Ammon's horn (tissue), 1 donor: Measurements from ENCODE around the gene PRSS50.

Source experiments
- DNase-seq: peaks from one replicate; pipeline ENCODE4 v3.0.0-alpha.2; 2016; ENCODE audit warnings: low spot score

The PRSS50 gene

DNA sequence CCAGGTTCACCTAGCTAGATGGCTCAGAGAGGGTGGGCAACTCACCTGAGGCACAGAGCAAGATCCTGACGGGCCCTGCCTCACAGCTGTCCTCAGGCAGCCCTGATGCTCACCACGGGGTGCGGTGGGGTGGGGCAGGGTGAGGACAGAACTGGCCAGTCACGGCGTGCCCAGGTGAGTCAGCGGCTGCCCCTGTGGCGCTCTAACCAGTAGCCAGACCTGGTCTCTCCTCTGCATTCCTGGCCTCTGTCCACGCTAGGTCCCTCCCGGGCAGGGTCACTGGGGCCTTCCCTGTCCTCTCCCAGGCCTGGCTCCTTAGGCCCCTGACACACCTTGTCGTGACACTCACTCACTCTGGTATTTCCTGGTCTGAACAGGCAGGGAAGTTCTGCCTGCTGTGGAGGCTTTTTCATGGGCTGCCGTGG is 25.1 kb downstream of the PRSS50 start:
- DNase-seq, result no peak

DNA sequence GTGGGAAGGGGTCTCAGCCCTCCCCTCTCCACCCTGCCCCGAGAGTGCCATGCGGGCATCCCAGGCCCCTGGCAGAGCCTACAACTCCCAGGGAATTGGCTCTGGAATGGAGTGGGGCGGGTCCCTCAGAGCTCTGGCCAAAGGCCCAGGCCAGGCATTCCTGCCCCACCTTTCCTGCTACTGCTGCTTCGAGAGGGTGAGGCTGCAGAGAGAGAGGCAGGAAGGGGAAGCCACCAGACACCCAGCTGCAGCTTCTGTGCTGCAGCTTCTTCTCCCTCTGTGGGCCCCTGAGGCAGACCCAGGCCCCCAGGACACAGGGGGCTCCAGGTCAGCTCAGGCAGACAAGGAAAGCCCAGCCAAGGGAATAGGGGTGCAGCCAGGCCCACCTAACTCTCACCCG is 26.9 kb downstream of the PRSS50 start:
- DNase-seq, result no peak

DNA sequence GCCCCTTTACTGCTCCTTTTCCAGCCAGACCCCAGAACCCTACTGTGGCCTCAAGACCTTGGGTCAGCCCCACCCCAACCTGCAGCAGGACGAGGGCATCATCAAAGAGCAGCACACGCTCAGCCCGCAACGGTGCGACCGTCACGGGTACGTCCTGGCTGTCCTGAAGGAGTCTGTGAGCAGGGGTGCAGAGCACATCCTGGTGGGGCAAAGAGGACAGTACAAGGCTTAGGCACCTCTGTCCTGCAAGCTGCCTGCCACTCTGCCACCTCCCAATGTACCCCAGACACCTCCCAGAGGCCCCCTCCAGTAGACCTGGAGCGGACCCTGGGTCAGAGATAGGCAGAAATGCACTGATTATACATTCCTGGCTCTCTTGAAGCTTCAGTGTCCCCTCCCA is 32.2 kb downstream of the PRSS50 start:
- DNase-seq, result no peak

DNA sequence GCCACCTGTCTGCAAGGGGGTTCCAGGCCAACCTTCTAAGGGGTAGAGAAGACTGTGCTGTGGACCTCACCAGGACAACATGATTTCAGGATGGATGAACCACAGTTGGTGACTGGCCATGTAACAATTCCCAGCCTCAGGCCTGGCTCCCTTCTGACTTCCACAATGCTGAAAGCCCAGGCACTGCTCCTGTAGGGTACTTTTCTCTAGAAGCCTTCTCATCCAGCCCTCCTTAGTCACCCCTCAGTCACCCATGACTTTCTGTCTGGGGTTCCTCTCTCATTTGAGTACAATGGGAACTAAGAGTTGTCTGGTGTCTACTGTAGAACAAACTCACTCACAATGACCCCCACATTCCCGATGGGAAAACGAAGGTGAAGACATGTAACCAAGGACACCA is 32.8 kb downstream of the PRSS50 start:
- DNase-seq, result no peak

DNA sequence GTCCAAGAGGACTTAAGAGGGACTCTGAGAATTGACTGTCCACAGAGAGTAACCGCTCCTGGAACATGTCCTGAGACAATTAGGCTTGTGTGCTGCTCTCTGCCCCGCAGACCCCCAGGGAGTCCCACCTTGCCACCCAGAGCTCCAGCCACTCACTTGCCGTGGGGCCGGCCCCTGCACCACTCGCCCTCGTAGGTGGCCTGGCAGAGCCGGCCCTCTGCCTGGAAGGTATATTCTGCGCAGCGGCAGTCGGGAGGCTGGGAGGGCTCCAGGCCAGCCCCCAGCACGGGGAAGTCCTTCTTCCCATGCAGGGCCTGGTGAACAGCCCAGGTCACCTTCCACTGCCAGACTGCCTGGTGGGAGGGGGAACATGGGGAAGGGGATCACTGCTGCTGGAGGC is 34.7 kb downstream of the PRSS50 start:
- no peak for DNase-seq

DNA sequence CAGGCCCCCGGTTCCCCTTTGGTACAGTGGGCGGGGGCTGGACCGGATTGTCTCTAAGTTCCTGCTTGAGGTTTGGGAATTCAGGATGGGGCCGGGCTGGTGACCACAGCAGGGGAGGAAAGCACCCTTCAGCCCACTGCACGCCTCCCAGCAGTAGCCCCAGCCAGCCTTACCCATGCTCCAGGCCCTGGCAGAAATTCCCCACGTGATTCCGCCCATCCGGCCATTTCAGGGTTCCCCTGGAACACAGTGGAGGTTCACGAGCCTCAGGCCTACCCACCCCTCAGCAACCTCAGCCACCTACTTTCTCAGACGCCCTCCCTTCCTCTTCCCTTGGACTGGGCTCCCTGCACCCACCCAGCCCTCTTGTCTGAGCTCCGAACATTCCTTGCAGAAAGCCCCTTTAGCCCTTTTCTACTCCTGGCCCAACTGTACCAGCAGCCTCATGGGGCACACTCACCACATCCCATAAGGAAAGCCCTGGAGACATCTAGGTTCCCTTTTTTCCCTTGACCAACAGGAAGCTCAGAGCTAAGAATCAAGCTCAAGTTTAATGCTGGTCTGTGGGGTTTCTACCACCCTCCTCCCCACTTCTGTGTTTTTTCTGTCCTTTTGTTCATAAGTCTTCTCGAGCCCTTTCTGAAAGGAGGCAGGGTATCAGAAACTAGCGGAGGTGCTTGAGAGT is 35.7 kb downstream of the PRSS50 start:
- DNase-seq, result no peak

DNA sequence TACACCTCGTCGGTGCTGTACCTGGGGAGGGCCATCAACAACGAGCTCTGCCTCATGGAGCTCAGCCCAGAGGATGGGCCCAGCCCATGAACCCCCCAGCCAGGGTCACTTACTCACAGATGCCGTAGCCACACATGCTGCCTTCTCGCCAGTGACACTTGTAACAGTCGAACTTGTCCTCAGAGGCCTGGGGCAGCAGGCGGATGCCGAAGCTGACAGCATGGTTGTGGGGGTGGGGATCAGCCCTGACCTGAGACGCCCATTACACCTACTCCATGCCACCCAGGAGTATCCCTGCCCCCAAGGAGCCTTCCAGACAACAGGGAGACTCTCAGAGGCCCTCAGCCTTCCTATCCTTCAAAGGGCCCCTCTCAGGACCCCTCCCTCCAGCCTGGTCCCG is 36.3 kb downstream of the PRSS50 start:
- DNase-seq, result no peak

DNA sequence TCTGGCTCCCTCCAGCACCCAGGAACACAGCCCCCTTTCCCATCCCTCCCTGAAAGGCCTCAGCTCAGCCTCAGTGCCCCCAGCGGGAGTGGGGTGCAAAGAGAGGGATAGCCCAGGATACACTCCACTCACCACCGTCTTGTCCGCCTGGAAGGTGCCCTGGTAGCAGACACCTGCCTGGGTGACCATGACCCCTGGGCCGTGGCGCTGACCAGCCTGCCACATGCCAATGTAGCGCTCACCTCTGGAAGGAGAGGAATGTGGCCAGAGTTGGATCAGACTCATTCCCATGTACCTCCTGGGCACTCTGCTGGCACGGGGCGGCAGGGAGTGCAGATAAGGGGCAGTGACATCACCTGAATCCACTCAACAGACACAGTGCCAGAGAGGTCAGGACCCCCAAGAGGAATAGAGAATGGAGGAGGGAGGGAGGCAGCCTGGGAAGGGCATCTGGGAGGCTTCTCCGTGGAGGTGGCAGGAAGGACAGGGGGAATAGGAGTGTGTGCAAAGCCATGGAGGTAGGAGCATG is 37.3 kb downstream of the PRSS50 start:
- no peak for DNase-seq

DNA sequence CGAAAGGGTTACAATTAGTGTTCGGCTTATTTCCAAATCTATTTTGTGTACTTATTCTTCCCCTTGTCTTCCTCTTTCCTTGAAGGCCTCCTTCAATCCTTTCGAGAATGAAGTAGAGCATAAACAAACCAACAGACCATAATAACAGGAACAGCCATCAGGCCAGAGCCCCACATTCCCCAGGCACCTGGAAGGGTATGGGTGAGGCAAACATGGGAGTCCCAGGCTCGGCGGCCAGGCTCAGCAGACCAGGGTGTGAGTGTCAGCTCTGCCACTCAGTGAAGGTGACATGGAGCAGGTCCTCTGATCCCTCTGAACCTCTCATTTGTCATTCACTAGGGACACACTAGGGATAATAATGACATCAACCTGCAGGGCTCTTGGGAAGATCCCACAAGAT is 38.0 kb downstream of the PRSS50 start:
- DNase-seq, result no peak

DNA sequence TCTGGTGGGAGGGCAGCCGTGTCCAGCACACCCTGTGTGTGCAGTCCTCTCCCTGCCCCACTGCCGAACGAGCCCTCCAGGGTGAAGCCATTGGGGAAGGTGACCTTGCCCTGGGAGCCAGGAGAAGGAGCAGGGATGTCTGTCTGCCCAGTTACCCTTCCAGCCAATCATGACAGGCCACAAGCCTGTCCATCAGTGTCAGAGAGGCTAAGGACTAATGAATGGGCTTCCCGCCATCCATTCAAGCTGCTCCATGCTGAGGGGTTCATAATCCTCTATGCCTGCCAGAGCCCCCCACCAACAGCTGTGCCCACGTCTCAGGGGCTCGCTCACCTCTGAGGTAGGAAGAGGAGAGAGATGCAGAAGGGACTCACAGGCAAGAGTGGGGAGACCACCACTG is 39.4 kb downstream of the PRSS50 start:
- no peak for DNase-seq

DNA sequence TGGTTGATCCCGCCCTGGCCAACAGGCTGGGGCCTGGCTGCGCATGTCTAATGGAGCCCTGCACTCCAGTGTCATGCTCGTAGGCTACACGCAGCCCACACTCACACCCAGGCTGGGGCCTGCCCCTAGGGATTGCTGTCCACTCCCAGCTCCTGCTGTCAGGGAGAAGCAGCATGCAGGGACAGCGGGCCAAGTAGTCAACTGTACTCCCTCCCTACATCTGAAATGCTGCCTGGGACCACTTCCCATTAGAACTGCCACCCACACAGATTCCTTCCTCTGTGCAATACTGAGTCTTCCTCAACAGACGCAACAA is 40.3 kb downstream of the PRSS50 start:
- DNase-seq, result no peak

DNA sequence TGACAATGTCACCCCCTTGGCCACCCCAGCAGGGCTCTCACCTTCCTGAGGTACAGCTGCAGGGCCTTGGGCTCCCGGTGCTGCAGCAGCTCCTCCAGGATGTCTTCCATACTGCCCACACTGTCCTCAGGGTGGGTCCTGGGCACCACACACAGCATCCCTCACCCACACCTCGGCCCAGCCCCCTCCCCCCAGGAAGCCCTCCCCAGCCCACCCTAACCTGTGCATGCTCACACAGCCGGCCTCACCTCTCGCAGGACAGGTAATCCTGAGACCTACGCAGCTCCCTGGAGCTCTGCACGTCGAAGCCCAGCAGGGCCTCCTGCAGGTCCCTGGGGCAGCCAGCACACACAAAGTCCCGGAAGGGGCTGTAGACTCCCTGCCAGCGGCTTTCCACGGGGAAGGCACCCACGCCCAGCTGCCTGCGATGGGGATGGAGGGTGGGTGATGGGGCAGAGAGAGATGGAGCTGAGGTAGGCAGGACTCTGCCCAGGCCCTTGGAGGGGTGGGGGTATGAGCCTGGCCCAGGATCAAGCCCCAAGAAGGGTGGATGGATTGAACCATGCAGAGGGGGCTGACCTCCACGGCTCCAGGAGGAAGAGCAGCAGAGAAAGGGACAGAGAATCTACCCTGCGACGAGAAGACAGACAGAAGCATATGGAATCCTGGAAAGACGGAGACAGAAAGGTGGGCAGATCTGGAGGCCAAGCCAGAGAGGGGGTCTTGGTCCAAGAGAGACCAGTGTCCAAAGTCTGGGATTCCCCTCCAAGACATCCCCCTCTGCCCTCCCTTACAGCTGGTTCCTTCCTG is 40.9 kb downstream of the PRSS50 start:
- no peak for DNase-seq

DNA sequence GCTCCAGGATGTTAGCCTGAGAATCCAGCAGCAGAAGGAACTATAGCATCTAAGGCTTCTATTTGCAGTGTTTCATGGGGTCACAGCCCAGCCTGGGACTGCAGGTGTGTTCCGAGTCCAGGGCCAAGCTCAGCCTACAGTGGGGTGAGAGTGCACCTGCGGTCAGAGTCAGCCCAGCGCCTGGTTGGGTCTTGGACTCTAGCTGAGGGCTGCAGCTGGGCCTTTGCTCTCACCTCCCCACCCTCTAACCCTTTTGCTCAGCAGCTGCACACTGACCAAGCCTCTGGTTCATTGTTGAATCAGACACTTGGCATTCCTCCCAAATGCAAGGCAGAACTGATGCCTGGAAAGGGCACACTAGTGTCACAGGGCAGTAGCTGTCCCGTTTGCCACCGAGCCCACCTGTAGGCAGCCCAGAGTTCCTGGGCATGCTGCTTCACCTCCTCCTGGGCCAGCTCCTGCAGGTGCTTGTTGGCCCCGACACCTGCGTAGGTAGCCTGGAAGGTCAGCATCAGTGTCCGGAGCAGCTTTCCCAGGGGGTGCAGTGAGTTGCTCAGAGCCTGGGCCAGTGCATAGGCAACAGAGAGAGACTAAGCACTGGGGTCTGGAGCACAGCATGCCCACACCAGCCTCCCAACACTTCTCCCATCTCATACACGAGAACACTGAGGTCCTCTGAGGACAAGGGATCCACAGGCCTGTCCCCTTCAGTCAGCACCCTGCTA is 41.7 kb downstream of the PRSS50 start:
- peak; percentile 69 for DNase-seq

DNA sequence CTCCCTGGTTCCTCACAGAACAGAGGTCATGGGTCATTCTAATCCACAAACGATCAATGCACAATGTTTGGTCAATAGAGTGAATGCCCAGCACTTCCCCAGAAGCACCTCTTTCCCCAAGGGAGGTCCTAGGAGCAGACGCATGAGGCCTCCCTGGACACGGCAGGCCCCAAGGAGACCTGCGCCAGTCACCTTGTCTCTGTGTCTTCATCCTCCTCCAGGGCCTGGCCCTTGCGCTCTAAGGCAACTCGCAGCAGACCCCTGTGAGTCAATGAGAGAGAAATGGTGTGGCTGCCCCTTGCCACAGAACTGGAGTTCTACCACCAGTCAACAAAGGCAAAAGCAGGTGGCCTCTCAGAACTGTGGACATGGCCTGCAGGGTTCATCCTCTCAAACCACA is 42.2 kb downstream of the PRSS50 start:
- no peak for DNase-seq

DNA sequence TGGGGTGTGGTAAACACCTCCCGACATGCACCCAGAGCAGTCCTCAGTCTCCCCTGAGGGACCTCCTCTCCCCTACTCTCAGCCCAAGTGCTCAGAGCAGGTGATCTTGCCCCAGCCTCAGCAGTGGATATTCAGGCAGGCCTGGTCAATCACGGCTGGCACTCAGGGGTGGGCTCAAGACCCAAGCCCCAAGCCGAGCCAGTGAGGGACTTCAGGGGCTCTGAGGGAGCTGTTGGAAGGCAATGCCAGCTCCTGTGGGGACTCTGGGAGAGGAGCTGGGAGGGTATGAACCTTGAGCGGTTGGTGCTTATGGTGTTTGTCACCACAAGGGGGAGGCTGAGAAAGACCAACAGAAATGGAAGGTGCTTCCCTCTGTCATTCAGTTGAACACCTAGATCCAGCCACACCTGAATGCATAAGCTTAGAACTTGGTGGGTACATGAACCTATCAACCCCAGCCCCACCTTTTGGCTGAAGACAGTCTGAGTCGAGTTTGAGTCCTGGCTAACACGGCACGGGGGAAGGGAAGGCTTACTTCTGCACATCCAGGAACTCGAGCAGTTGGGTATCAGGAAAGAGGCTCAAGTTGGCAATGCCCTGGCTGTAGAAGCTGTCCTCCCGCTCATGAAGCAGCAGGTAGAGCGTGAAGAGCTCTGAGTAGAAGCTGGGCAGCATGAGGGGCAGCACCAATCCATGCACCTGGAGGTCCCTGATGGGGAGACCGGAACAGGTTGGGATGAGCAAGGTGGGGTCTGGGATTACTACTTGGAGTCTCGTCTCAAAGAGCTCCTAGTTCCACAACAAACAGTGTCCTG is 43.4 kb downstream of the PRSS50 start:
- no peak for DNase-seq

DNA sequence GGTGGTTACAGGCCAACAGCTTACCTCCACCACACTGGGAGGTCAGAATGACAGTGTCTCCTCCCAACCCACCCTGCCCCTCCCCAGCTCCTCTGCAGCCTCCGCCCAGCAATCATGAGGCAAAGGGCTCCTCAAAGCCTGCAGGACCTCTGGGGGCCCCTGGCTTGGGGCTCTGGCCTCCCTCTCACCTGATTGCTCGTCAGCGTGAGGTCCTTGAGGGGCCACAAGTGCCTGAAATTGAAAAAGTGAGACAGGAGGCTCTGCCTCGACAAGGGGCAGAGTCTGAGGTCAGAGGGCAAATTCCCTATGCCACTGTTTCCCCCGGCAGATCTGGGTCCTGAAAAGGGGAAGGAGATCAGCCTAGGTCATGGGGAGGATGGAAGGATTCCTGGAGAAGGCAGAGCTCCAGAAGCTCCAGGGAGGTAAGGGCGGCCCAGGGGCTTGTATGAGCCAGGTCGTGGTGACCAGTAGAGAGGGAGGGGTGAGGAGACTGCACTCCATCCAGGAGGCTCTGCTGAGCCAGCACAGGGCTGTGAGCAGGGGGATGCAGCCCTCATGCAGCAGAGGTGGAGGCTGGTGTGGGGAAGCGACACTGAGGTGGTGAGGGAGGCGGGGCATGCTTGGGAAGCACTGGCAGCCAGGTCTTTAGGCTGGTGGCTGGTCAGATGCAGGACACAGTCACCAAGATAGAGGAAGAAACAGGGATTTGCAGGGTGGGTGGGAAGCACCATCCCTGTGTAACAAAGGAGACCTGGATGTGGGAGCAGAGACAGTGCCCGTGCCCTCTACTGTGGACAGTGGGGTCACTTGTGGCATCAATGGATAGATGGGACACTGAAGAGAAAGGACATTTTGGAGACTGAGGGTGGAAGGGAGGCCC is 44.3 kb downstream of the PRSS50 start:
- no peak for DNase-seq

DNA sequence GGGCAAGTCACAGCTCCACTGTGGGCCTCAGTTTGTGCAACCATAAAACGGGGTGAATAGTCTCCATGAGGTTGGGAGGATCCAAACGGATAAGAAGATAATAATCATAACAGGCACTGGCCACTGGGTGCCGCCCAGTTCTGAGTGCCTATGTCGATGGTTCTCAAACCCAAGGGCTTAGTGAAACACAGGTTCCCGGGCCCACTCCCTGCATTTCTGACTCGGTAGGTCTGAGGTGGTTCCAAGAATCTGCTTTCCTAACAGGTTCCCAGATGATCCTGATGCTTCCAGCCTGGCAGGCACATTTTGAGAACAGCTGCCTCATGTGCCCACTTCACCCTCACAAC is 45.3 kb downstream of the PRSS50 start:
- DNase-seq, result no peak

DNA sequence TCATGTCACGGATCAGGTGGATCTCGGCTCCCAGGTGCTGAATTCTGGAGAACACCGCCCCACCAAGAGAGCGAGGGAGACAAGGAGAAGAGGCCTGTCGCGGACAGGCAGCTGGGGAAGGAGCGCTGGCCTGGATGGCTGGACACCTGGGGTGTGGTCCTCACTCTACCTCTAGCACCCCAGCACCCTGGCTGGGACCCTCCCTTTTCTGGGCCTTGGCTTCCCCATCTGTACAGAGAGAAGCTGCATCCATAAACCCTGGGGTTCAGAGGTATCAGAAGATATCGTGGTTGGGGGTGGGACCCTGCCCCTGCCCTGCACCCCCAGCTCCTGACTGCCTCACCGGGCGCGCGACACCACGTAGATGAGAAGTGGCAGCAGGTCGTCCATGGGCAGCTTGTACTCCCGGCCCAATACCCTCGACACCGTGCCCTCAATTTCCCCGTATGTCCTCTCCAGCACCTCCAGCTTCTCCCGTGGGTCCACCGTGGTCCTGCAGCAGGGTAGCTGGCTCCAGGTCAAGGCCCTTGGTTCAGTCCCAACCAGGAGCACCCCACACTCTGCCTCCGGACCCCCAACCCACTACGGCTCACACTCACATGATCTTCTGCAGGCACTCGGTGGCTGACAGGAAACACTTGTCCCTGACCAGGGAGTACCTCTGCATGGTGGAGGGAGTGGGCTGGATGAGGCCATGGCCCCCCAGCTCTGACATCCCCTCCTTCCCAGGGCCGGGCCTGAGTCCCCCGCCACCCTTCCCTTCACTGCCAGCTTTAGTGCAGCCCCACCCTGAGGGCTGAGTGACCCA is 45.9 kb downstream of the PRSS50 start:
- no peak for DNase-seq

DNA sequence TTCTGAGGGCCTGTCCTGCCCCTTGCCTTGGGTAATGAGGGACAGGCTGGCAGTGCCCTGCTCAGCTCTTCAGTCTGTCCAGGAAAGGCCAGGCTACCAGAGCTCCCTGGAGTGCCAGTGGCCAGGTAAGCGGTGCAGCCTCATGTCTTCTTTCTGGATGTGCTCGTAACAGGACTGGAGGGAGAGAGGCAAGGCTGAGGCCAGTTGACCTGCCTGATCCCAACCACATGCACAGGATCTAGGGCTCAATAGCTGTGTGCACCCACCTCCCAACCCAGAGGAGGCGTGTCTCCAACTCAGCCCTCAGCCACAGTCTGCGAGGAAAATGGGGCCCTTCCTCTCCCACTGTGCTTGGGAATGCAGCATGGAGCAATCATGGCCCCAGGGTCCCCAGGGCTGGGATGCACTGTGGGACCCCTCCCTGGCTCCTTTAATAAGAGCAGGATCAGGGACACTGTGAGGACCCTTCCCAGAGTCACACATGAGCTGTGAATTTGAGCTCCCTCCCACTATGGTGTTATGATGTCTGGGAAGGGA is 46.7 kb downstream of the PRSS50 start:
- no peak for DNase-seq
